ENCODE results near the gene CACHD1. TPM values are rescaled to one million over a fixed set of nuclear protein-coding genes. Genes with fewer than 3 reads are reported as not detected.

The CACHD1 gene
- total RNA-seq, 1 experiment from 2014 or later, result 29.9 TPM

DNA sequence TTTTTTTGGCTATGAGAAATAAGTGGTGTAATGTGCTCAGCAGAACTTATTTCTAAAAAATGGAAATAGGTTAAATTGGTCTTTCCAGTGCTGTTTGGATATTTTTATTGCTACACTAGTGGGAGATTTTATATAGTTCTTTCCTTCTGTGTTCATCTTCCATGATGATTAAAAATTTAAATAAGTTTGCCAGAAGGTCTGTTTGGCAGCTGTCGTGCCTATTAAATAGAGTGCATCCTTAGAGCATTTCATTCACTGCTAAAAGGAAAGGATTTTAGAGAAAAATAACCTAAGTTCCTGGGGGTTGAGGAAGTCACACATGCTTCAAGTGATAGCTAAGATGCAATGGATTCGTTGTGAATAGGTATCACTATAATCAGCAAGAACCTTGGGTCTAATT is 245.3 kb downstream of the CACHD1 start:
- TF ChIP-seq POLR2AphosphoS5 (IDR thresholded peaks at IDR 0.05; ENCODE audit: low read depth, low read length) (no peak), SIN3A (IDR thresholded peaks at IDR 0.05; ENCODE audit: borderline replicate concordance, insufficient read depth, low read depth, low read length) (no peak), TCF7L2 (IDR thresholded peaks at IDR 0.05; ENCODE audit: low read depth, low read length) (no peak)
- TF ChIP-seq, protein P1, sequence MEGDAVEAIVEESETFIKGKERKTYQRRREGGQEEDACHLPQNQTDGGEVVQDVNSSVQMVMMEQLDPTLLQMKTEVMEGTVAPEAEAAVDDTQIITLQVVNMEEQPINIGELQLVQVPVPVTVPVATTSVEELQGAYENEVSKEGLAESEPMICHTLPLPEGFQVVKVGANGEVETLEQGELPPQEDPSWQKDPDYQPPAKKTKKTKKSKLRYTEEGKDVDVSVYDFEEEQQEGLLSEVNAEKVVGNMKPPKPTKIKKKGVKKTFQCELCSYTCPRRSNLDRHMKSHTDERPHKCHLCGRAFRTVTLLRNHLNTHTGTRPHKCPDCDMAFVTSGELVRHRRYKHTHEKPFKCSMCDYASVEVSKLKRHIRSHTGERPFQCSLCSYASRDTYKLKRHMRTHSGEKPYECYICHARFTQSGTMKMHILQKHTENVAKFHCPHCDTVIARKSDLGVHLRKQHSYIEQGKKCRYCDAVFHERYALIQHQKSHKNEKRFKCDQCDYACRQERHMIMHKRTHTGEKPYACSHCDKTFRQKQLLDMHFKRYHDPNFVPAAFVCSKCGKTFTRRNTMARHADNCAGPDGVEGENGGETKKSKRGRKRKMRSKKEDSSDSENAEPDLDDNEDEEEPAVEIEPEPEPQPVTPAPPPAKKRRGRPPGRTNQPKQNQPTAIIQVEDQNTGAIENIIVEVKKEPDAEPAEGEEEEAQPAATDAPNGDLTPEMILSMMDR (IDR thresholded peaks at IDR 0.05), result no peak
- TF ChIP-seq, protein P2, sequence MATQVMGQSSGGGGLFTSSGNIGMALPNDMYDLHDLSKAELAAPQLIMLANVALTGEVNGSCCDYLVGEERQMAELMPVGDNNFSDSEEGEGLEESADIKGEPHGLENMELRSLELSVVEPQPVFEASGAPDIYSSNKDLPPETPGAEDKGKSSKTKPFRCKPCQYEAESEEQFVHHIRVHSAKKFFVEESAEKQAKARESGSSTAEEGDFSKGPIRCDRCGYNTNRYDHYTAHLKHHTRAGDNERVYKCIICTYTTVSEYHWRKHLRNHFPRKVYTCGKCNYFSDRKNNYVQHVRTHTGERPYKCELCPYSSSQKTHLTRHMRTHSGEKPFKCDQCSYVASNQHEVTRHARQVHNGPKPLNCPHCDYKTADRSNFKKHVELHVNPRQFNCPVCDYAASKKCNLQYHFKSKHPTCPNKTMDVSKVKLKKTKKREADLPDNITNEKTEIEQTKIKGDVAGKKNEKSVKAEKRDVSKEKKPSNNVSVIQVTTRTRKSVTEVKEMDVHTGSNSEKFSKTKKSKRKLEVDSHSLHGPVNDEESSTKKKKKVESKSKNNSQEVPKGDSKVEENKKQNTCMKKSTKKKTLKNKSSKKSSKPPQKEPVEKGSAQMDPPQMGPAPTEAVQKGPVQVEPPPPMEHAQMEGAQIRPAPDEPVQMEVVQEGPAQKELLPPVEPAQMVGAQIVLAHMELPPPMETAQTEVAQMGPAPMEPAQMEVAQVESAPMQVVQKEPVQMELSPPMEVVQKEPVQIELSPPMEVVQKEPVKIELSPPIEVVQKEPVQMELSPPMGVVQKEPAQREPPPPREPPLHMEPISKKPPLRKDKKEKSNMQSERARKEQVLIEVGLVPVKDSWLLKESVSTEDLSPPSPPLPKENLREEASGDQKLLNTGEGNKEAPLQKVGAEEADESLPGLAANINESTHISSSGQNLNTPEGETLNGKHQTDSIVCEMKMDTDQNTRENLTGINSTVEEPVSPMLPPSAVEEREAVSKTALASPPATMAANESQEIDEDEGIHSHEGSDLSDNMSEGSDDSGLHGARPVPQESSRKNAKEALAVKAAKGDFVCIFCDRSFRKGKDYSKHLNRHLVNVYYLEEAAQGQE (IDR thresholded peaks at IDR 0.05; ENCODE audit: insufficient read depth in 1 of 2, low read depth in 2 of 2, low read length in 1 of 2), result no peak
- H3K27ac ChIP-seq (ENCODE audit: low read length), result no peak overlapping the region
- no peaks in the 10 kb centered on the region for H3K36me3 ChIP-seq (ENCODE audit: control insufficient read depth, insufficient read depth, low read length)
- no peaks in the 10 kb centered on the region for H3K4me1 ChIP-seq (ENCODE audit: control insufficient read depth, insufficient read depth, low read length)
- intact Hi-C loops (cut with micrococcal nuclease; ENCODE audit: unreplicated experiment), result no loop called here
- in situ Hi-C loops (cut with HindIII; ENCODE audit: low pct_unique_long_range_greater_than_20kb, low sequenced_read_pairs), result loop anchor here (25.0 kb wide), 1 partner anchor 97 kb away; no protein-coding TSS in a partner anchor
- H3K27me3 ChIP-seq (ENCODE audit: control insufficient read depth, insufficient read depth, low read length), result peaks cover 4% of the 10 kb centered on the region; the same call in 1 of the 2 replicates
- ChIA-PET CTCF (no interaction called here), POLR2A (interaction anchor here (0.7 kb wide), 1 partner anchor 24 kb away, joined by 6 read pairs; no protein-coding TSS in a partner anchor)
- BruUV-seq (replicated peaks), result no TSS peak
- no peaks in the 10 kb centered on the region for H3K9me3 ChIP-seq (ENCODE audit: control insufficient read depth, insufficient read depth, low read depth, low read length)
- no peak overlapping the region for H3K4me3 ChIP-seq (ENCODE audit: low read depth in 2 of 2, low read length in 2 of 2)
- no peak for ATAC-seq
- no peak for DNase-seq (ENCODE audit: low read depth, low spot score)

DNA sequence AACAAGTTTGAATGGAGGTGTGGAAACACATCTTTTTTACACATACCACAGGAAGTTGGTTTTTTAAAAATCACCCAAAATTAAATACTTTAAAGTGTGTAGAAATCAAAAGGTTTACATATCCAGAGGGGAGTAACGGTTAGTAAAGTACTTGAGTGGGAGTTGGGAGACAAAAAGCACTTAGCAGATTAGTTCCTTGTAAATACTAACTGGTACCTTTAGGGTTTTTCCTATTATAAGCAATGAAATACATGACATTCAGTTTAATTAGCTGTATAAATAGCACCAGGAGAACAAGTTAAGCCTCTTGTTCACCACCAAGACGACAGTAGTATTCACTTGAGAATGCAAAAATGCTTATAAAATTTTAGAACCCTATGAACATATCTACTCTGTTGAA is 251.2 kb downstream of the CACHD1 start:
- POLR2A ChIA-PET, result no interaction called here

More for the DNA sequence above, 251.2 kb downstream of the CACHD1 start:
- in situ Hi-C loops (cut with HindIII; ENCODE audit: low pct_unique_long_range_greater_than_20kb, low sequenced_read_pairs) (loop anchor here (25.0 kb wide), 1 partner anchor 91 kb away; no protein-coding TSS in a partner anchor), intact Hi-C loops (cut with micrococcal nuclease; ENCODE audit: unreplicated experiment) (no loop called here)
- H3K36me3 ChIP-seq (ENCODE audit: control insufficient read depth, insufficient read depth, low read length), result no peaks in the 10 kb centered on the region
- no peaks in the 10 kb centered on the region for H3K9me3 ChIP-seq (ENCODE audit: control insufficient read depth, insufficient read depth, low read depth, low read length)
- DNase-seq (ENCODE audit: low read depth, low spot score), result no peak
- H3K27me3 ChIP-seq (ENCODE audit: control insufficient read depth, insufficient read depth, low read length), result peaks cover 13% of the 10 kb centered on the region
- CTCF ChIA-PET, result interaction anchor here (0.6 kb wide), 1 partner anchor 59 kb away, joined by 5 read pairs; no protein-coding TSS in a partner anchor
- H3K4me1 ChIP-seq (ENCODE audit: control insufficient read depth, insufficient read depth, low read length), result no peaks in the 10 kb centered on the region
- TF ChIP-seq POLR2AphosphoS5 (IDR thresholded peaks at IDR 0.05; ENCODE audit: low read depth, low read length), result no peak
- TF ChIP-seq, protein P2 (IDR thresholded peaks at IDR 0.05; ENCODE audit: insufficient read depth in 1 of 2, low read depth in 2 of 2, low read length in 1 of 2), result no peak
- TF ChIP-seq, protein P1 (IDR thresholded peaks at IDR 0.05), result no peak
- no peak for TF ChIP-seq TCF7L2 (IDR thresholded peaks at IDR 0.05; ENCODE audit: low read depth, low read length)
- TF ChIP-seq SIN3A (IDR thresholded peaks at IDR 0.05; ENCODE audit: borderline replicate concordance, insufficient read depth, low read depth, low read length), result no peak
- no peak for ATAC-seq
- BruUV-seq (replicated peaks), result no TSS peak
- no peak overlapping the region for H3K27ac ChIP-seq (ENCODE audit: low read length)
- H3K4me3 ChIP-seq (ENCODE audit: low read depth in 2 of 2, low read length in 2 of 2), result no peak overlapping the region
